ENCODE results near the gene ACVR1. TPM values are rescaled to one million over a fixed set of nuclear protein-coding genes. Genes with fewer than 3 reads are reported as not detected.

Gene ACVR1
- total and polyA plus RNA-seq, 2 of the 13 experiments (the other 11 are each of a cell fraction or from before 2014, with no cell fraction given): 2.3 to 5.4 TPM

DNA sequence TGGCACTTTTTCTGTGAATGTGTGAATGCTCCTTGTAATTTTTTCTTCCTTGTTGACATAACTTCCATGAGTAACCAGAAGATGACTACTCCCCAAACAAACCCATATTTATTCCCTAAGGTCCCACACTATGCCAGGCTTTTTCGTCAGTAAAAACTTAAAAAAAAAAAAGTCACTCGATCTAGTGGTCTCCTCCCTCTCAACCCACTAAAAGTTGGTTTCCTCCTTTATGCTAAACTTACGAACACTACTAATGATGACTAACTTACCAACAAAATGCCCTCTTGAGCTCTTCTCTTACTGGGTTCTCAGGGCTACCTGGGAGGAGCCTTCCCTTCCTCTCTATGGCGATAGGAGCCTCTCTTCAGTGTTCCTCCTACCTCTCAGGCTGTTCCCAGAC is 18.2 kb downstream of the ACVR1 start:
- Histone ChIP-seq H3K79me2 (ENCODE audit: insufficient read depth, low read length) (no peaks in the 10 kb centered on the region), H3K4me2 (ENCODE audit: low read depth, low read length) (no peak overlapping the region), H2AFZ (ENCODE audit: low read length) (no peak overlapping the region), H3K4me3 (replicated peaks in 1 of 3; ENCODE audit: insufficient read depth in 1 of 3, low read depth in 2 of 3, low read length in 3 of 3) (no peak overlapping the region), H4K20me1 (ENCODE audit: insufficient read depth, low read length) (no peaks in the 10 kb centered on the region), H3K27ac (ENCODE audit: extremely low read length, insufficient read depth, low read length) (no peak overlapping the region), H3K27me3 (ENCODE audit: control insufficient read depth in 1 of 2, insufficient read depth in 2 of 2, low read length in 2 of 2) (no peaks in the 10 kb centered on the region), H3K36me3 (replicated peaks in 1 of 2; ENCODE audit: control insufficient read depth in 1 of 2, insufficient read depth in 2 of 2, low read length in 2 of 2) (no peaks in the 10 kb centered on the region; a peak in 1 of 5 replicates), H3K9ac (ENCODE audit: insufficient read depth, low read depth, low read length) (no peak overlapping the region), H3K9me3 (ENCODE audit: low read length) (no peaks in the 10 kb centered on the region), H3K4me1 (ENCODE audit: insufficient read depth, low read length) (no peaks in the 10 kb centered on the region)
- no peak for TF ChIP-seq CREB3 (CRISPR knock-in tag; IDR thresholded peaks at IDR 0.05)
- TF ChIP-seq HNRNPL (IDR thresholded peaks at IDR 0.05; ENCODE audit: low read depth, low read length): no peak
- no peak for TF ChIP-seq SRSF9 (IDR thresholded peaks at IDR 0.05; ENCODE audit: borderline replicate concordance, insufficient read depth, low read depth, low read length, poor library complexity, severe bottlenecking)
- no peak for TF ChIP-seq KMT2B (CRISPR knock-in tag; IDR thresholded peaks at IDR 0.05)
- no peak for TF ChIP-seq ARID2 (CRISPR knock-in tag; IDR thresholded peaks at IDR 0.05; ENCODE audit: borderline replicate concordance)
- no peak for TF ChIP-seq ZNF207 (IDR thresholded peaks at IDR 0.05; ENCODE audit: borderline replicate concordance)
- no peak for TF ChIP-seq ZHX1 (CRISPR knock-in tag; IDR thresholded peaks at IDR 0.05; ENCODE audit: low read depth)
- TF ChIP-seq ZNF773 (CRISPR knock-in tag; IDR thresholded peaks at IDR 0.05; ENCODE audit: borderline replicate concordance): no peak
- in situ Hi-C loops (cut with HindIII; ENCODE audit: extremely low pct_ligation_motif_present, low pct_unique_long_range_greater_than_20kb) (no loop called here), intact Hi-C loops (cut with micrococcal nuclease; ENCODE audit: unreplicated experiment) (no loop called here)
- CTCF ChIA-PET (ENCODE audit: low intra/inter-chr PET ratio, low total read pairs): no interaction called here
- POLR2A ChIA-PET: no interaction called here
- FAIRE-seq (no peak), ATAC-seq (no peak), DNase-seq (ENCODE audit: low spot score) (no peak)
- BruUV-seq (replicated peaks): no TSS peak
- 91% methylated on average over 4 of the region's 4 CpGs for WGBS (ENCODE audit: low lambda C conversion rate)
